GDM1 (cell line): ENCODE measurements around the gene HS6ST1.

Experiments used
- DNase-seq: peaks from one replicate; lab custom pipeline; 2025; lab: John Stamatoyannopoulos, UW

HS6ST1 gene

GRCh38 chr2:128298846-128299507 is 19.7 kb downstream of the HS6ST1 start:
- no peak for DNase-seq

- no peak for DNase-seq
These were observed 20.4 kb downstream of the HS6ST1 start for GRCh38 chr2:128298286-128298685.

GRCh38 chr2:128293870-128294455 is 24.7 kb downstream of the HS6ST1 start:
- DNase-seq: no peak

- DNase-seq: no peak
These were observed 25.3 kb downstream of the HS6ST1 start for GRCh38 chr2:128293426-128293755.

GRCh38 chr2:128292599-128293425 is 25.9 kb downstream of the HS6ST1 start:
- no peak for DNase-seq

GRCh38 chr2:128291844-128292598 is 26.6 kb downstream of the HS6ST1 start:
- DNase-seq: no peak

- DNase-seq: no peak
These were observed 27.4 kb downstream of the HS6ST1 start for GRCh38 chr2:128291161-128291843.

GRCh38 chr2:128290356-128290755 is 28.3 kb downstream of the HS6ST1 start:
- no peak for DNase-seq

GRCh38 chr2:128289439-128289838 is 29.2 kb downstream of the HS6ST1 start:
- no peak for DNase-seq

- DNase-seq: no peak
These were observed 29.9 kb downstream of the HS6ST1 start for GRCh38 chr2:128288781-128289180.

- no peak for DNase-seq
These were observed 30.6 kb downstream of the HS6ST1 start for GRCh38 chr2:128287780-128288735.

- DNase-seq: no peak
These were observed 31.5 kb downstream of the HS6ST1 start for GRCh38 chr2:128286905-128287779.

- DNase-seq: no peak
These were observed 32.5 kb downstream of the HS6ST1 start for GRCh38 chr2:128286011-128286721.

GRCh38 chr2:128285329-128285931 is 33.2 kb downstream of the HS6ST1 start:
- no peak for DNase-seq

GRCh38 chr2:128284841-128285240 is 33.8 kb downstream of the HS6ST1 start:
- no peak for DNase-seq

- no peak for DNase-seq
These were observed 34.6 kb downstream of the HS6ST1 start for GRCh38 chr2:128284037-128284441.

- DNase-seq: no peak
These were observed 35.5 kb downstream of the HS6ST1 start for GRCh38 chr2:128282976-128283810.
